Anterior cingulate cortex (tissue), 58 donors: ENCODE measurements around the gene SYT13.
A peak's percentile ranks its signal among the peaks of the same experiment; 100 is the strongest.

ENCODE experiments used
- DNase-seq, 58 donors: peaks; one replicate each; lab custom pipeline; 2025; lab: John Stamatoyannopoulos, UW

The SYT13 gene

DNA sequence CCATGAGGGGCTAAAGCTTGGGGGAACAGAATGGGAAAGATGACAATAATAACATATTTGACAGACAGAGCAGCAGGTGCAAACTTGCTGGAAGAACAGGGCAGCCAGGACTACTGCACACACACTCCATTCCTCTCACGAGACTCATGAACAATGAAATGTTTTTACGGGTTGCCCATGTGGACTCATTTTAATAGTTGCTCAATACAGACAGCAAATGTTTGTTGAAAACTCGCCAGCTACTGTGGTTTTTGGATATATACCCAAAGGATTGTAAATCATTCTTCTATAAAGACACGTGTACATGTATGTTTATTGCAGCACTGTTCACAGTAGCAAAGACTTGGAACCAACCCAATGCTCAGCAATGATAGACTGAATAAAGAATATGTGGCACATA is 10.3 kb downstream of the SYT13 start:
- no peak for DNase-seq

DNA sequence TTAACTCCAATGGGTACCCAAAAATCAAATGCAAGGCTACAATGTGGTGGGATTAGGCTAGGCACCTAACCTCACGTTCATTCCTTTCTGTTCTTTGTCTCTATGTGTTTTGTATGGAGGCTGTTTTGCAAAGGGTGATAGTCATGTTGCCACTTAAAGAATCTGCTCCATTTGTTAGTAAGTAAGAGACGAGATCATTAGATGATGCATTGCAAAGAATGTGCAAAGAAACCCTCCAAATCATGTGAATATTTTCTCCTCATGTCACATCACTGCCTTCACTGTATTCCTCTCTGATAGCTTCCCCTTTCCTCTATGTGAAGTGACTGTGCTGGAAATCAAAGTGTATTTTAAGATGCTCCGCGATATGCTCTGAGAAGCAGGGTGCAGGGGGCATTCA is 11.9 kb downstream of the SYT13 start:
- no peak for DNase-seq

DNA sequence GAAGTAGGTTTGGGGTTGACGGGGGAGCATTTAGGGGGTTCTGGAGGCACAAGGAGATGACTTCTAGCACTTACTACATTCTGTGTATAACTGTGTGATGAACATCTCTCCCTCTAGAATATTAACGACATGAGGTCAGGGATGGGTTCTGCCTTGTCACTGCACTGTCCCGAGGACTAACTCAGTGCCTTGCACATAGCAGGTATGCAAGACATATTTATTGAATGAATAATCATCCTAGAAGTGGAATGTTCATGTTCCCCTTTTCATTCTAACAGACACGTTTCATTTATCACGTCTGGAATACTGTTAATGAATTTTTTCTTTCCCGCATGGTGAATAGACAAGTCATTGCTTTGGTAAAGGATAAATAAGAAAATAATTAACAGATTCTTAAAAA is 12.6 kb downstream of the SYT13 start:
- no peak for DNase-seq

DNA sequence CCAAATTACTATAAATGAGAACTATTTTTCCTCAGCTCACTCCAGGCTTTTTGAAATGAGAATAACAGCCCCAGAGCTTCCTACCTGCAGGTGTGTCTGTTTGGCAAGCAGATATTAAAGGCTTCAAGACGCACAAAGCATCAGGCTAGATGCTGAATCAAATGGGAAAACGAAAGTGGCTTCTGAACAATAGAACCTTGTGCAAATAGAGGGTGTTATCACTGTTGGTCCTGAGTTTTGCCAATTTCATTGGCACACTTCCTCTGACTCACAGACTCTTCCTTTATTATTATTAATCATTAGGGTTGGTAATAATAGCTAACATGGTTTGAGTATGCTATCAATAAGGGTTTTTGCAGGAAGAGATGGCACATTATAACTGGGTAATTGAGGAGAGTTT is 13.4 kb downstream of the SYT13 start:
- no peak for DNase-seq

DNA sequence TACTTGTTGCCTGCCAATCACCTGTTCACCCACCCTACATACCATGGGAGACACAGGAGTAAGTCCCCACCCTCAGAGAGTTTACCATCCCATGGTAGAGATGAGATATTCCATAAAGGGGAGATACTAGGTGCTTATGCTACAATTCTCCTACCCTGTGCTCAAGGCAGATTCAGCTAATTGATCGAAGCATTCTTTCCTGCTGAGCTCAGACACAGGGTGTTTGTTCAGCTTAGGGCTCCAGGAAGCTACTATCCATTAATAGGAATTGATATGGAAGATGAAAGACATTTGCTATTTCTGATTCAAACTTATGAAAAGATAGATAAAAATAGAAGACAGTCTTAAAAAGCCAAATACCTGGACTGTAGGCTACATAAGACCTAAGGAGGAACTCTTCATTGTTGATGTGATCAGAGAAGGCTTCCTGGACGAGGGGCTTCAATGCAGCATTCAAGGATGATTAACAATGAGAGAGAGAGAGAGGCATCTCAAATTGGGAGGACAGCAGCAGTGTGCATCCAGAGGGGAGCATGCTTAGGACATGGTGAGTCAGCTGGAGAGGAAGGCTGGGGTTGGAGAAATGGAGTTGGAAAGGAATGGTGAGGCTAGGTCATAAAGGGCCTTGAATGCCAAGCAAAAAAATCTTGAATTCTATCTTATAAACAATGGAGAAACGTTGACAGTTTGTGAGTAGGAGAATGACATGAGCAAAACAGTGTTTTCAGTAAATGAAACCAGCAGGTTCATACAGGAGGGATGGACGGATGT is 15.0 kb downstream of the SYT13 start:
- no peak for DNase-seq

DNA sequence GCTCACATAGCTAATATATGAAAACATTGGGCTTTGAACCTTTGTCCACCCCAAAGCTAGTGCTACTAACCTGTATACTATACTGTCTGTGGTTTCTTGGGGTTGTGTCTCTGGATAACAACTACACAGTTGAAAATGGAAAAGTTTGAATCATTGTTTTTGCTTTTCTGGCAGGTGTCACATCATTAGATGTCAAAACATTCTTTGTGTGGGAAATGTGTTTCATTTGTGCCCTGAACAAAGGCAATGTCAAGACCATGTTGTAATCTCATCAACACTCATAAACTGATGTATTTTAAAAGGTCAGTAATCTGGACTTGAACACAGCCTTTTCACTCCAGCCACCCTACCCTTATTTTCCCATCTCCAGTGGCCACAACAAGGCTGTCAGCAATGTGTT is 16.5 kb downstream of the SYT13 start:
- DNase-seq: no peak

DNA sequence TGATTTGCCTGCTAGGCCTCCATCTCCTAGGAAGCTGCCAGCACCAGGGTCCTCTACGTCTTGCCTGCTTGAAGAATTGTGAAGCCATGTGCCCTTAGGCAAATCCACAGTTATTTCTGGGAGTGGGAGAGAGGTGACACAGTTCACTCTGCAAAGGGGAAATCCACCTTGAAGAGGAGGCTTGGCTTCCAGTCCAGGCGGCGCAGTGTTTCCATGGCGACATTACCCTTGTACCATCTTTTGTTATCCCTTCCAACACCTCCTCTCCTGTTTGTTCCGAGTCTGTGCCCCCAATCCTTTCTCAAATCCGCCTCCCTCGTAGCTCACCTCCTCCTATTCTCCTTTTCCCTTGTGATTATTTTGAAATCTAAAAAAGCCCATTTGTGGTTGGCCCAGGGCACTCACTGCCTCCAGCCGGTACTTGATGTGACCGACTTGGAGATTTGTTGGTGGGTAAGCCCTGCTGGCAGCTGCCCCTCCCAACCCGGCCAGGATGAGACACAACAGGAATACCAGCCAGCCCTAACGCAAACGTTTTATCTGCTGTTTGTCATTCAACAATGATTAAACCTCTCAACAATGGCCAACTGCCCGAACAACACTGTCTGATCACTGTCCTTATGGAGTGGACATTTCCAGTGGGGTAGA is 18.4 kb downstream of the SYT13 start:
- no peak for DNase-seq

DNA sequence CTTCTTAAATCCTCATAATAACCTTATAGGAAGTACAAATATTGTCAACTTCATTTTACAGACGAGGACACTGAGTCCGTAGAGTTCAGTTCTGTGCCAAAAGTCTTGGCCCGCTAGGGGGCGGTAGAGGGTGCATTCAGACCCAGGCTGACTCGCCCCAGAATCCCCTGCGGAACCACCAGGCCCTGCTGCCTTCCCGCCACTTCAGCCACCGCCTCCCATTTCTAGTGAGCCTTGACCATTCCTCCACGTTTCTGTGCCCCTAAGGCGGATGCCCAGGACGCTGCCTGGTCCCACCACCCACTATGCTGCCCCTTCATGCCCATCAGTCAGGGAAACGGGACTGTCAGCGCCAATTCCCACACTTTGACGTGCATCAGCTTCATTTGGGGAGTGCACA is 19.1 kb downstream of the SYT13 start:
- no peak for DNase-seq

DNA sequence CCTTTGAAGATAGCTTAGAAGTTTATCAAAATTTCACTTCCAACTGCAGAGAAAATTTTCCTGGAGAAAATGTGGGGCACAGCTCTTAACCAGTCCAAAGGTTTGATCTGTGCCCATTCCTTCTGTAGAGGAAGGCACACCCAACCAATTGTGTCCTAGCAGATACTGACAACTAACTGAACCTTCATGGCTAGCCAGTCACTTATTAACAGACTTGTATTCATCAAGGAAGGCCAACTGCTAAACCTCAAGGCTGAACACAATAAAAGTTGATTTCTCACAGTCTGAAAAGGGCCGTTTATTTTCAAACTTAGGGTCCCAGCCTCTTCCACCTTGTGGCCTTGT is 19.5 kb downstream of the SYT13 start:
- DNase-seq: no peak

DNA sequence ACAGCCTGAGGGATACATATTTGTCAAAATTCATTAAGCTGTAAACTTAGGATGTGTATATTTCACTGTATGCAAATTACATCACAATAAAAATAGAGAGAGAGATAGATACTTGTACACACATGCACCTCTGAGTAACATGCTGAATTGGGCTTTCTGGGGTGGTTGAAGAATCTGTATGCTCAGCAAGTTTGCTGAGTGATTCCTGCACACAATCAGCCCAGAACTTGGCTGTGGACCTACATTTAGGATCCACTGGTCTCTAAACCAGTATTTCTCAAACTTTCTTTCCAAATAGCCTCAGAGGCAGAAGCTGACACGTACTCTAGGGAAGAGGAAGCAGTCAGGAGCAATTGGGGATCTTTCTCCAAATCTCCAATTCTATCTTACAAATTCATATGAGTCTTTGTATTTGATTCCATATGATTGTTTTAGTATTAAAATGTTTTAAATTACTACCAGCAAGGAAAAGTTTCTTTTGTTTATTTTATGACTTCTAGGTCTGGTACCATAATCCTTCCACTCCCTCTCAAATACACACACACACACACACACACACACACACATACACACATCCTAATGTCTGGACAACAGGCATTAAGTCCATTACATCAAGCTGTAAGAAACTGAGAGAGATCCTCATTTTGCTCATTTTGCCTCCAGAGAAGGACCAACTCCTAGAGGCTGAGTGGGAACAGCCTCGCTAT is 20.0 kb downstream of the SYT13 start:
- DNase-seq: no peak

DNA sequence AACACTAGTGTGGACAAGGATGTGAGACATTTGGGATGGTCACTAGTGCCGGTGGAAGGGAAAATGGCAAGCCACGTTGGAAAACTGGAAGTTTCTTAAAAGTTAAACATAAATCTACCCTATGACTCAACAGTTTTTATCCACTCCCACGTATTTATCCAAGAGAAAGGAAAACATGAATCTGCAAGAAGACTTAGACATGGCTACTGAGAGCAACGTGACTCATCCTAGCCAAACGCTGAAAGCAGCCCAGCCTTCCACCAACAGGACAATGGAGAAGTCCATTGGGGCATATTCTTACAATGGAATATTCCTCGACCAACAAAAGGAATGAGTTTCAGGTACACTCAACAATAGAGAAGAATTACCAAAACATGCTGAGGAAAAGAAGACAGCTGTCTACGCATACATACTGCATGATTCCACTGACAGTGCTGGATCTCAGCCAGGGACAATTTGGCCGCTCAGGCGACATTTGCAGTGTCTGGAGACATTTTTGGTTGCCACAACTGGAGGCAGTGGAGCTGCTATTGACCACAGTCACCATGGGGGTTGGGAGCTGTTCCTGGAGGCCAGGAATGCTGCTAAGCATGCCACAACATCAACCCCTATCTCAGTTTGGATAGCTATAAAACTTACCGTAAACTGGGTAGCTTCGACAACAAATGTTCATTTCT is 21.2 kb downstream of the SYT13 start:
- DNase-seq: no peak

DNA sequence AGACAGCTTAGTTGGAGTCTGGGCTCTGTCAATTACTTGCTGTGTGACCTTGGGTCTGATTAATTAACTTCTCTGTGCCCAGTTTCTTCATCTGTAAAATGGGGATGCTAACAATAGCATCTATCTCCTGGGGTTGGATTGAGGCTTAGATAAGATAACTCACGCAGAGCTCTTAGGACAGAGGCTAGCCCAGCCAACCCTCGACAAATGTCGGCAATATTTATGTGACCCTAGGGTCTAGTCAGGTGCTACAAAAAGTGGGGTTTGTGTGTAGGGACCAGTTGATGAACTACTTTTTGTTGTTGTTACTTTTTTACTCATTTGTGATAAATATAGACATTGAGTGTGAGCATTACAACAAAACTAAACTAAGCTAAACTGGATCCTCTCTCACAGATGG is 22.4 kb downstream of the SYT13 start:
- DNase-seq: no peak

DNA sequence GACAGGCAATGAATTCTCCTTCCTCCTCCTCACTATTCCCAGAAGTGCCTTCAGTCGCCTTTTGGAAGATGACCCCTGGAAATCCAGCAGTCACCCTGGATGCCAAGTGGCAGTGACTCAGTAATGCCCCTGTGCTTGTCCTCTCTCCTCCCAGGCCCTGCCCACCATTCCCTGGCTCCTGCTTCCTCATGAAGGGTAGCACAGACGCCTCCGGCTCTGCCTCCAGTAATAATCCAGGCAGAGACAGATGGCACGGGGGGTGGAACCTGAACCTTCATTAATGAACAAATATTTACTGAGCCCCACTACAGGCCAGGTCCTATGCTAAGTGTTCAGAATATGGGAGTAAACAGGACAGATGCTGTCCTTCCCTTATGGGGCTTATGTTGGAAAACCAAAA is 23.2 kb downstream of the SYT13 start:
- DNase-seq: no peak

DNA sequence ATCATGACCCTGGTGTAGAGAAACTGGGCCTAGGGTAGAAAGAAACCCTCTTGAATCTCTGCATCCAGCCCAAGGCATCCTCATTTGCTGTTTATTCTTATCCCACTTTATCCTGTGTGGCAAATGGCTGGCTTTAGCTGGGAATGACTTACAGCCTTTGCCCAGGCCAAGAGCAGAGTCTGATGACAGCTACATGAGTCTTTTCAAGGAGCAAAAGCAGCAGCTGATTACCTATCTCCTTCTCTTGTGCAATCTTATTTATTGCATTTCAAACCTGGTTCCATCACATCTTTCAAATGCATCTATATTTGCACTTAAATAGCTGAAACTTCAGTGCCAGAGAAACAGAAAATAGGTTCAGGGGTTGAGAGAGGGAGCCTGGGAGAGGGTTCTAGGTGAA is 26.1 kb downstream of the SYT13 start:
- no peak for DNase-seq

DNA sequence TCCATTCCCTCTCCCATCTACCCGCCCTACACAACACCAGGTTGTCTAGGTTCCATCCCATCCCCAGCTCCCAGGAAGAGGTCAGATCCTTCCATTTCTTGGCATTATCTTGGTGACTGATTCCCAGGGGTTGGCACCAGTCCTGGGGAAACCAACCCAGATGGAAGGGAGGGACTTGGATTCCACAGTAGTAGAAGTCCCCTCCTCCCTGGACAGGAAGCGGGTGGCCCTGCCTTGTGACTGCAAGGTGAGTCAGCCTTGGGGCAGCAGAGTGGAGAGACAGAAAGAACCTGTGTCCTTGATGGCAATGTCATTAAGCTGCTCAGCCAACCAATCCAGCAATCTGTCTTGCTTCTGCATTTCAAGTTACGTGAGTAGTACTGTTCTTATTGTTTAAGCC is 26.5 kb downstream of the SYT13 start:
- DNase-seq: peak in 1 of 58 donors; percentile 21

DNA sequence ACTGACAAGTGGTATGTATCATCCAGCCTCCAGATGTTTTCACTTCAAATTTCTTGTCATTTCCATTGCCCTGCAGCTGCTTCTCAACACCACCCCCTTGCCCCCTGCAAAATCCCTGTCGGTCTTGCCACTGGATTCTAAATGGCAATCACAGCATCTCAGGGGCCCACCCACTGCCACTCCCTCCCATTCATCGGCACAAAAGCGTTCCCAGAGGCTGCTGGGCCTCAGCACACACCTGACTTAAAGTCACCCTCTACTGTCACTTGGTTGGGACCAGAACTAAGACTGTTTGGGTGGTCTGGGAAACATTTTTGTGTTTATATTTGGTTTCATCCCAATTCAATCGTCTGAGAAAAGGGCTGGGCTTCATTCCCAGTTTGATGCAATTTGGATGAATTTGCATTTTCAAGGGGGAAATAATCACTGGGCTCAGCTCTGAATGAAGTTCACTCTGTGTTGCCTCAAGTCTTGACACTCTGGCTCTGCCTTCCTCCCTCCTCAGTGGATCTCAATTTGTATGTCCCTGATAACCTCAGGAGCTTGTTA is 27.1 kb downstream of the SYT13 start:
- no peak for DNase-seq

DNA sequence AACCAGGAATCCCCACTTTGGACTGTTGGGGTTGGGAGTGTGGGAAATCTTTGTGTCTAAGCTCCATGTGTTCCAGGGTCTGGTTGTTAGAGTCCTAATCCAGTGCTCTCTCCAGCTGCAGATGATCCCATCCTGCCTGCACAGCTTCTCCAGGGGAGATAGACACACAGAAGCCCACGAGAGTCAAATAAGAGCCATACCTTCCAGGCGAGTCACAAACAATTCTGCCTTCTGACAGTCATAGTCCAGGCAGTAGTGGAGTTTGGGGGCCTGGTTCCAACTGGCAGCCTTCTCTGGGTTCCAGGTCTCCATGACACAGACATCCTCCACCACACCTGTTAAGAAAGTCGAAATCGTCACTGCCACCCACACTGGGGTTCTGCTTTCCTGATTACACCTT is 32.1 kb downstream of the SYT13 start:
- DNase-seq: no peak

DNA sequence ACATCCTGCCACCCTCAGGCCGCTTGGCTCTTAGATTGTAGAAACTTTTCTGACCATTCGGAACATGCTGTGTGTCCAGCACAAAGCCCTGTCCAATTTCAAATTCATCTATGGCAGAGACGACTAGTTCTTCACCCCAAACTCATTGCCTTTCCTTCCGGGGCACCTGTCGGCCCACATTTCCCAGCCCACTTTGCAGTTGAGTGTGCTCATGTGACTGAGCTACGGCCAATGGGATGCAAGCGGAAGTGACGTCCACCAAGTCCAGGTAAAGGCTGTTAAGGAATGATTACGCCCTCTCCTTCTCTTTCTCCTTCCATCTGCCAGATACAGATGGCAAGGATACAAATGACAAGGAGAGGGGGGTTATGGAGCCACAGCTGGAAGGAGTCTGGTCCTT is 32.5 kb downstream of the SYT13 start:
- no peak for DNase-seq

DNA sequence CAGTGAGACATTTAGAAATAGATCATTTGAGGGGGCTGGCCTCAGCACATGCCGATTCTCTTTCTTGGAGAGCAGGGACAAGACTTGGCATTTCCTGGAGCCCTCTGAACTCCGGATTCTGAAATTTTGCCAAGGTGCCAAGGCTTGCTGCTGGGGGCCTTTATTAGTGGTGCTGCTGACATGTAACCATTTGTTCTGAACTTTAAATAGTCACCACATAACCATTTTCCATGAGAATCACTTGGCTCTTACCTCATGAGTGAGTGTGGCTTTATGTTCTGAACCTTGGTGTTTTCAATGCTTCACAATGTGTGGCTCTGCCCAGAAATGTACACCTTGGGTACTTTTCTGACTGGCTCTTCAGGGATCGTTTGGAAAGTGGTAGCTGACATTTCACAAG is 33.3 kb downstream of the SYT13 start:
- no peak for DNase-seq

DNA sequence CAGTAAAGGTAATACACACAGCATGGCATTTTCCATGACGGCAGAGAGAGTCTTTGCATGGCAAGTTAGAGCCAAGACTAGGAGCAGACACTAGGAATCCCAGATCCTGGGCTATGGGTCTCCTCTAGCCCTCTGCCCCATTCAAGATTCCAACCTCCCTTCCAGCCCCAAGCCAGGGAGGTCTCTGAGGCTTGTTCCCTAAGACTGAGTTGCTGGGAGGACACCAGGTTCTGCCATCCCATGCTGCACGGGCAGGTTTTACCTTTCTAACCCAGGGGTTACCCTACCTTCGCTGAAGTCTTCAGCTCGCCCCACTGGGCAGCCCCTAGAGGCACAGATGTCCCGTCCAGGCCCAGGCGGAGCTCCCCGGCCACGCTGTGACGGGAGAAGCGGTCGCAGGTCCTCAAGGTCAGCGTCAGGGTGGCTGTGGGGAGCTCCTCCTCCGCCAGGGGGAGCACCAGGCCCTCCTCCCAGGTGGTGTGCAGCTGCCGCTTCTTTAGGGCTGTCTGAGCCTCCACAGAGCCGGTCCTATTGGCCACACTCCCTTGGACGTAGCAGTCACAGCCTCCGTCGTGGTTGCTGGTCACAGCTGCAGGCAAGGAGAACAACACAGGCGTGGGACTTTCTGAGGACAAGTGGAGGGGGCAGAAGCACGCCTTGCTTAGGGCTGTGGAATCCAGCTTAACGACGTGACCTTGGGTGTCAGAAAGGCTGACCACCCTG is 33.8 kb downstream of the SYT13 start:
- no peak for DNase-seq
